HepG2 (cell line): ENCODE results near the gene AGRN.

Experiments used
- MAFF ChIP-seq: IDR thresholded peaks from 2 replicates; pipeline ENCODE4 v1.6.1; 2011; ENCODE audit warnings: low read depth, low read length, improper control_type of control experiment
- MAFK ChIP-seq, 2 experiments: IDR thresholded peaks in 1 of 2; conservative IDR thresholded peaks in 1 of 2; 2 replicates each; pipeline ENCODE4 v1.6.1; 2011; ENCODE audit warnings: improper control_type of control experiment in 2 of 2, low read length in 2 of 2
- MXD4 ChIP-seq: IDR thresholded peaks from 2 replicates; pipeline ENCODE4 v1.6.1; 2016; ENCODE audit warnings: mild to moderate bottlenecking, missing biosample characterization, missing genetic modification reagents
- POLR2A ChIP-seq, 2 experiments: IDR thresholded peaks; 2 replicates each; pipeline ENCODE4 v1.6.1; 2011; ENCODE audit warnings: low read depth in 2 of 2, low read length in 2 of 2, mild to moderate bottlenecking in 1 of 2, moderate library complexity in 1 of 2; ENCODE audit not compliant: insufficient read depth in 1 of 2
- ZFAT ChIP-seq: sonication (generic); formaldehyde crosslinking; conservative IDR thresholded peaks from 2 replicates; pipeline ENCODE4 v1.8.1; 2023; ENCODE audit warnings: missing genetic modification reagents, inconsistent platforms
- ZKSCAN8 ChIP-seq: IDR thresholded peaks from 2 replicates; pipeline ENCODE4 v1.6.1; 2016; ENCODE audit warnings: borderline replicate concordance, missing genetic modification reagents, missing compliant biosample characterization
- ZNF20 ChIP-seq: sonication (generic); formaldehyde crosslinking; IDR thresholded peaks from 2 replicates; pipeline ENCODE4 v1.4.0; 2020; ENCODE audit warnings: mild to moderate bottlenecking, moderate library complexity, missing genetic modification reagents
- TF ChIP-seq, protein P1 (sequence below): sonication (generic); formaldehyde crosslinking; IDR thresholded peaks from 2 replicates; pipeline ENCODE4 v1.5.0; 2020; ENCODE audit warnings: mild to moderate bottlenecking, missing genetic modification reagents, moderate library complexity
- TF ChIP-seq, protein P2 (sequence below): sonication (generic); formaldehyde crosslinking; IDR thresholded peaks from 2 replicates; pipeline ENCODE4 v1.4.0; 2020; ENCODE audit warnings: missing genetic modification reagents
- TF ChIP-seq, protein P3 (sequence below), 2 experiments: sonication (generic) in 1 of 2; formaldehyde crosslinking in 1 of 2; IDR thresholded peaks; 2 replicates each; pipeline versions ENCODE4 v1.5.1 to v1.6.1; 2011 to 2020; ENCODE audit warnings: borderline replicate concordance in 1 of 2, low read depth in 1 of 2, low read length in 1 of 2, mild to moderate bottlenecking in 1 of 2, missing genetic modification reagents in 1 of 2, moderate library complexity in 1 of 2

DNA sequence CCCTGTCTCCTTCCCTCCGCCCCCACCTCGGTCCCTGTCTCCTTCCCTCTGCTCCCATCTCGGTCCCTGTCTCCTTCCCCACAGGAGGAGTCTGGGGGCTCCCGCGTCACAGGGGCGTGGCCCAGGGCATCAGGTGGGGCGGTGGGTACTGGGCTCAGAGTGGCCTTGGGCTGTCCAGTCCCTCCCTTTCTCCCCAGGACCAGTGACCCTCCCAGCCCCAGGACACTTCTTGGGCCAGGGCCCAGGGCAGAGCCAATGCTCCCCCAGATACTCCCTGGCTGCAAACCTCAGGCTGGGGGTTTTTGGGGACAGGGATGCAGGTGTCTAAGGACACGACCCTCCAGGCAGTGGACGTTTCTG is 61.0 kb downstream of the AGRN start:
- TF ChIP-seq POLR2A (IDR thresholded peaks at IDR 0.05; ENCODE audit: insufficient read depth in 1 of 2, low read depth in 2 of 2, low read length in 2 of 2) (no peak), ZKSCAN8 (CRISPR knock-in tag) (no peak), MAFK (conservative IDR thresholded peaks at IDR 0.05 in 1 of 2, IDR thresholded peaks at IDR 0.05 in 1 of 2; ENCODE audit: low read length in 2 of 2) (no peak), MXD4 (CRISPR knock-in tag) (no peak), ZFAT (CRISPR knock-in tag) (no peak), ZNF20 (CRISPR knock-in tag) (no peak), MAFF (no peak)
- TF ChIP-seq, protein P1, sequence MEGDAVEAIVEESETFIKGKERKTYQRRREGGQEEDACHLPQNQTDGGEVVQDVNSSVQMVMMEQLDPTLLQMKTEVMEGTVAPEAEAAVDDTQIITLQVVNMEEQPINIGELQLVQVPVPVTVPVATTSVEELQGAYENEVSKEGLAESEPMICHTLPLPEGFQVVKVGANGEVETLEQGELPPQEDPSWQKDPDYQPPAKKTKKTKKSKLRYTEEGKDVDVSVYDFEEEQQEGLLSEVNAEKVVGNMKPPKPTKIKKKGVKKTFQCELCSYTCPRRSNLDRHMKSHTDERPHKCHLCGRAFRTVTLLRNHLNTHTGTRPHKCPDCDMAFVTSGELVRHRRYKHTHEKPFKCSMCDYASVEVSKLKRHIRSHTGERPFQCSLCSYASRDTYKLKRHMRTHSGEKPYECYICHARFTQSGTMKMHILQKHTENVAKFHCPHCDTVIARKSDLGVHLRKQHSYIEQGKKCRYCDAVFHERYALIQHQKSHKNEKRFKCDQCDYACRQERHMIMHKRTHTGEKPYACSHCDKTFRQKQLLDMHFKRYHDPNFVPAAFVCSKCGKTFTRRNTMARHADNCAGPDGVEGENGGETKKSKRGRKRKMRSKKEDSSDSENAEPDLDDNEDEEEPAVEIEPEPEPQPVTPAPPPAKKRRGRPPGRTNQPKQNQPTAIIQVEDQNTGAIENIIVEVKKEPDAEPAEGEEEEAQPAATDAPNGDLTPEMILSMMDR, result no peak
- TF ChIP-seq, protein P2, sequence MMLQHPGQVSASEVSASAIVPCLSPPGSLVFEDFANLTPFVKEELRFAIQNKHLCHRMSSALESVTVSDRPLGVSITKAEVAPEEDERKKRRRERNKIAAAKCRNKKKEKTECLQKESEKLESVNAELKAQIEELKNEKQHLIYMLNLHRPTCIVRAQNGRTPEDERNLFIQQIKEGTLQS, result no peak
- TF ChIP-seq, protein P3, sequence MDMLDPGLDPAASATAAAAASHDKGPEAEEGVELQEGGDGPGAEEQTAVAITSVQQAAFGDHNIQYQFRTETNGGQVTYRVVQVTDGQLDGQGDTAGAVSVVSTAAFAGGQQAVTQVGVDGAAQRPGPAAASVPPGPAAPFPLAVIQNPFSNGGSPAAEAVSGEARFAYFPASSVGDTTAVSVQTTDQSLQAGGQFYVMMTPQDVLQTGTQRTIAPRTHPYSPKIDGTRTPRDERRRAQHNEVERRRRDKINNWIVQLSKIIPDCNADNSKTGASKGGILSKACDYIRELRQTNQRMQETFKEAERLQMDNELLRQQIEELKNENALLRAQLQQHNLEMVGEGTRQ (IDR thresholded peaks at IDR 0.05; ENCODE audit: low read depth, low read length), result no peak
- TF ChIP-seq, protein P3 (CRISPR knock-in tag; IDR thresholded peaks at IDR 0.05; ENCODE audit: borderline replicate concordance), result no peak
